HCT116 (cell line): ENCODE data around the gene KIAA1755. TPM values are rescaled to one million over a fixed set of nuclear protein-coding genes. Genes with fewer than 3 reads are reported as not detected.

ENCODE experiments used
- ATAC-seq: fragments of 200-7000 bp; cut with Tn5 transposase; 2 replicates; pipeline ENCODE4 v1.9.1; 2020; ENCODE audit warnings: mild to moderate bottlenecking, moderate library complexity
- BruUV-seq: library from RNA; stranded (reverse); fragments of 400-500 nt; replicated peaks from 2 replicates; lab custom pipeline; 2021; lab: Mats Ljungman, UMichigan
- CTCF ChIA-PET: fragments of 300-600 bp; sonication (Branson Sonifier 250); formaldehyde crosslinking; loops from one replicate; lab custom pipeline; 2021; ENCODE audit warnings: antibody characterized with exemption; lab: Charles Lee
- POLR2A ChIA-PET: fragments of 300-600, 350-600 bp; sonication (Branson Sonifier 250); formaldehyde crosslinking; loops from one replicate; lab custom pipeline; 2021; ENCODE audit warnings: antibody characterized with exemption; lab: Charles Lee
- RAD21 ChIA-PET, 2 experiments: fragments of 300-600 bp; sonication (Branson Sonifier 250); formaldehyde crosslinking; loops; one replicate each; lab custom pipeline; 2023; ENCODE audit warnings: low total read pairs in 2 of 2; ENCODE audit not compliant: uncharacterized antibody in 2 of 2, unreplicated experiment in 2 of 2, low non-redundant PET in 1 of 2; lab: Charles Lee
- DNase-seq: peaks from one replicate; pipeline ENCODE4 v3.0.0-alpha.2; 2010; ENCODE audit warnings: low read depth, low spot score
- H2AFZ ChIP-seq: fragments of 200-600 bp; shearing (Covaris generic), sonication (generic); 2 replicates; pipeline ENCODE4 v1.6.1; 2017; ENCODE audit warnings: low read depth, mixed run types, mixed read lengths, antibody characterized with exemption, low read length; ENCODE audit not compliant: poor library complexity, severe bottlenecking
- H3K27ac ChIP-seq: 2 replicates; pipeline ENCODE4 v1.5.1; 2012; ENCODE audit warnings: low read depth, low read length
- H3K27me3 ChIP-seq: fragments of 200-600 bp; sonication (generic); 2 replicates; pipeline ENCODE4 v1.6.1; 2016; ENCODE audit warnings: mixed run types, low read length, mixed read lengths; ENCODE audit not compliant: insufficient read depth
- H3K36me3 ChIP-seq, 2 experiments: fragments of 200-500 bp in 1 of 2; fragments of 200-600 bp in 1 of 2; sonication (Bioruptor generic) in 1 of 2; sonication (generic) in 1 of 2; 2 replicates each; pipeline versions ENCODE4 v1.5.1 to v1.6.1; 2014 to 2016; ENCODE audit warnings: low read length in 2 of 2, inconsistent platforms in 1 of 2, mixed read lengths in 1 of 2, mixed run types in 1 of 2; ENCODE audit not compliant: insufficient read depth in 2 of 2, control insufficient read depth in 1 of 2
- H3K4me1 ChIP-seq, 2 experiments: fragments of 200-600 bp in 1 of 2; sonication (generic) in 1 of 2; 2 replicates each; pipeline versions ENCODE4 v1.5.1 to v1.6.1; 2012 to 2017; ENCODE audit warnings: low read length in 2 of 2, inconsistent platforms in 1 of 2, mild to moderate bottlenecking in 1 of 2, mixed read lengths in 1 of 2, mixed run types in 1 of 2, moderate library complexity in 1 of 2; ENCODE audit not compliant: insufficient read depth in 2 of 2, control insufficient read depth in 1 of 2
- H3K4me2 ChIP-seq: fragments of 200-600 bp; sonication (generic); 2 replicates; pipeline ENCODE4 v1.6.1; 2017; ENCODE audit warnings: mixed run types, low read length, mixed read lengths
- H3K4me3 ChIP-seq, 2 experiments: fragments of 200-600 bp in 1 of 2; sonication (generic) in 1 of 2; replicated peaks in 1 of 2; 2 replicates each; pipeline ENCODE4 v1.5.1; 2011 to 2016; ENCODE audit warnings: low read length in 2 of 2, control low read depth in 1 of 2, low read depth in 1 of 2, mild to moderate bottlenecking in 1 of 2, mixed read lengths in 1 of 2, mixed run types in 1 of 2
- H3K79me2 ChIP-seq: fragments of 200-600 bp; sonication (generic); 2 replicates; pipeline ENCODE4 v1.6.1; 2017; ENCODE audit warnings: mild to moderate bottlenecking, mixed run types, low read length, moderate library complexity, mixed read lengths; ENCODE audit not compliant: insufficient read depth
- H3K9ac ChIP-seq: fragments of 200-600 bp; sonication (generic); 2 replicates; pipeline ENCODE4 v1.6.1; 2016; ENCODE audit warnings: low read length, mixed read lengths
- H3K9me2 ChIP-seq: fragments of 200-600 bp; sonication (generic), shearing (Covaris generic); 2 replicates; pipeline ENCODE4 v1.6.1; 2017; ENCODE audit warnings: mixed run types, mild to moderate bottlenecking, moderate library complexity; ENCODE audit not compliant: insufficient read depth
- H3K9me3 ChIP-seq, 2 experiments: fragments of 200-500 bp in 1 of 2; fragments of 200-600 bp in 1 of 2; sonication (Bioruptor generic) in 1 of 2; sonication (generic) in 1 of 2; 2 replicates each; pipeline ENCODE4 v1.6.1; 2014 to 2017; ENCODE audit warnings: low read length in 2 of 2, mixed read lengths in 2 of 2, inconsistent platforms in 1 of 2, low read depth in 1 of 2, mild to moderate bottlenecking in 1 of 2, mixed run types in 1 of 2, moderate library complexity in 1 of 2; ENCODE audit not compliant: control insufficient read depth in 1 of 2, insufficient read depth in 1 of 2
- H4K20me1 ChIP-seq: fragments of 200-600 bp; sonication (generic), shearing (Covaris generic); 2 replicates; pipeline ENCODE4 v1.6.1; 2017; ENCODE audit warnings: mixed run types, mild to moderate bottlenecking, moderate library complexity; ENCODE audit not compliant: insufficient read depth
- CEBPB ChIP-seq: IDR thresholded peaks from 2 replicates; pipeline ENCODE4 v1.6.1; 2012; ENCODE audit warnings: low read depth
- ELF1 ChIP-seq: IDR thresholded peaks from 2 replicates; pipeline ENCODE4 v1.6.1; 2012; ENCODE audit warnings: low read depth, borderline replicate concordance
- EZH2phosphoT487 ChIP-seq: fragments of 200-600 bp; IDR thresholded peaks from 2 replicates; pipeline ENCODE4 v1.6.1; 2018; ENCODE audit warnings: antibody characterized with exemption, borderline replicate concordance
- FOSL1 ChIP-seq: IDR thresholded peaks from 2 replicates; pipeline ENCODE4 v1.6.1; 2012; ENCODE audit warnings: low read depth
- JUND ChIP-seq: IDR thresholded peaks from 2 replicates; pipeline ENCODE4 v1.6.1; 2012
- RAD21 ChIP-seq: IDR thresholded peaks from 2 replicates; pipeline ENCODE4 v1.6.1; 2012; ENCODE audit warnings: low read depth, mild to moderate bottlenecking
- REST ChIP-seq: IDR thresholded peaks from 2 replicates; pipeline ENCODE4 v1.6.1; 2012; ENCODE audit warnings: low read depth
- SIN3A ChIP-seq: IDR thresholded peaks from 2 replicates; pipeline ENCODE4 v1.6.1; 2012; ENCODE audit warnings: low read depth
- SP1 ChIP-seq: IDR thresholded peaks from 2 replicates; pipeline ENCODE4 v1.6.1; 2012; ENCODE audit warnings: low read depth
- ZFX ChIP-seq: fragments of 450-650 bp; IDR thresholded peaks from 2 replicates; pipeline ENCODE4 v1.6.1; 2017
- intact Hi-C: fragments of 100-400 bp; cut with micrococcal nuclease; formaldehyde crosslinking; loops from 2 replicates; pipeline ENCODE4 v1.10.0; 2022
- total RNA-seq: library from RNA; stranded (reverse); gene quantifications from one replicate; pipeline ENCODE4 v1.2.1, GENCODE V29; 2021; ENCODE audit not compliant: unreplicated experiment

Gene KIAA1755
- total RNA-seq, 1 experiment from 2014 or later = not detected

DNA sequence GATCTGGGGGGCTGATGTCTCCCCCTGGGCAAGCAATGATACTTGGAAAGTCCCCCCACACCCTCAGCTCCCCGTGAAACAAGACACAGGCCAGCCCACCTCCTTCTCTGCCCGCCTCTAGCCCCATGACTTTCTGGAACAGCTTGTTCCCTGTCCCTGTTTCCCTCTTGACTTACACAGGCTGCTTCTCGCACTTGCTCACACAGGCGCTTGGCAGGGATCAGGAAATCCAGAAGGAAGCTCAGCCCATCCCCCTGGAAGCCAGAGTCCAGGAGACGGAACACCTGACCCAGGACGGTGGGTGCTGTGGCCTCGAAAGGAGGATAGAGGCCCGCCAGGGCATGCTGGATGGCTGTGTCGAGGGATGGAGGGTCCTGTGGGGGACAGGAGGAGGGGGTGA is 14.8 kb downstream of the KIAA1755 start:
- Histone ChIP-seq H4K20me1 (no peaks in the 10 kb centered on the region), H3K9me2 (no peaks in the 10 kb centered on the region), H2AFZ (no peak overlapping the region), H3K4me3 (no peak overlapping the region), H3K27ac (no peak overlapping the region), H3K79me2 (no peaks in the 10 kb centered on the region), H3K36me3 (no peaks in the 10 kb centered on the region), H3K4me2 (no peak overlapping the region), H3K9ac (no peak overlapping the region), H3K9me3 (peaks cover 14 to 25% of the 10 kb centered on the region in 2 experiments; a peak in 2 of 4 replicates), H3K27me3 (no peaks in the 10 kb centered on the region), H3K4me1 (no peaks in the 10 kb centered on the region)
- CTCF ChIA-PET = no interaction called here
- POLR2A ChIA-PET = no interaction called here
- no TSS peak for BruUV-seq
- intact Hi-C loops = no loop called here
- TF ChIP-seq ELF1 (no peak), RAD21 (no peak), SP1 (no peak), FOSL1 (no peak), REST (no peak), ZFX (no peak), JUND (no peak)
- no peak for ATAC-seq
- RAD21 ChIA-PET = no interaction called here
- DNase-seq = no peak

DNA sequence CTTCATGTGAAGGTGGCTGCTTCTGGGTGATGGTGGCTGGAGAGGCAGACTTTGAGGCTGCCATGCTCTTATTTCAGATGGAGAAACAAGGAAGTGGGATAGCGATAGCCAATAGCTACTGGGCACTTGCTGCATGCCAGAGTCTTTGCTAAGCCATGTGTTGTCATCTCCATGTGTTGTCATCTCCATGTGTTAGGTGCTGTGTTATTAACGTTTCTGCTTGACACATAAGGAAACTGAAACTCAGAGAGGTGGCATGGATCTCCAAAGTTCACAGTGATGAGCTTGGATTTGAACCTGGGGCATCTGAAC is 16.9 kb downstream of the KIAA1755 start:
- DNase-seq = no peak
- ChIA-PET RAD21 (no interaction called here), CTCF (interaction anchor here (0.8 to 1.2 kb wide), 2 partner anchors 117 to 186 kb away, joined by 3 to 5 read pairs; no protein-coding TSS in a partner anchor), POLR2A (no interaction called here)
- Histone ChIP-seq H3K27ac (no peak overlapping the region), H3K4me1 (no peaks in the 10 kb centered on the region), H3K9ac (no peak overlapping the region), H3K27me3 (no peaks in the 10 kb centered on the region), H3K9me2 (no peaks in the 10 kb centered on the region), H3K79me2 (no peaks in the 10 kb centered on the region), H3K36me3 (no peaks in the 10 kb centered on the region), H2AFZ (no peak overlapping the region), H4K20me1 (no peaks in the 10 kb centered on the region), H3K4me3 (no peak overlapping the region), H3K9me3 (peaks cover 14 to 34% of the 10 kb centered on the region in 2 experiments; a peak in 2 of 4 replicates), H3K4me2 (no peak overlapping the region)
- intact Hi-C loops = no loop called here
- TF ChIP-seq EZH2phosphoT487 (no peak), CEBPB (no peak), SIN3A (no peak), ELF1 (no peak)
- ATAC-seq = no peak
- no TSS peak for BruUV-seq
